Measurements from ENCODE around the gene DSG3.

The DSG3 gene

DNA sequence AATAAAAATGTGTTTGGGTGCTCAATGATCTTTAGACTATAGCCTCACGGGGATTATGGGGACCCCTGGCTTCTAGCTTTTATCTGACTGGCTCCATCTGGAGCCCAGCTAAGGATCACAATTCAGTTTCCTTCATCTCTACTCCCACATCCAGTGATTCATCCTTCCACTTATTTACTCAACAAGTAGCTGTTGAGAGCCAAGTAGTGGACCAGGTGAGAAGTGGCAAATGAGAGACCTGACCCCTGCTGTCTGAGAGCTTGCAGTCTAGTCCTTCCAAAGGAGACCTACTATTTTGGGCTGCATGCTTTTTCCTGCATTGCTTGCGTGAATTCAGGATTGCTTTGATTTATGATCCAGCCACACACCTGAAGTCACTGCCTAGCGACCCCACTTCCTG, 10.7 kb upstream of the DSG3 start:
- DNase-seq = no peak

DNA sequence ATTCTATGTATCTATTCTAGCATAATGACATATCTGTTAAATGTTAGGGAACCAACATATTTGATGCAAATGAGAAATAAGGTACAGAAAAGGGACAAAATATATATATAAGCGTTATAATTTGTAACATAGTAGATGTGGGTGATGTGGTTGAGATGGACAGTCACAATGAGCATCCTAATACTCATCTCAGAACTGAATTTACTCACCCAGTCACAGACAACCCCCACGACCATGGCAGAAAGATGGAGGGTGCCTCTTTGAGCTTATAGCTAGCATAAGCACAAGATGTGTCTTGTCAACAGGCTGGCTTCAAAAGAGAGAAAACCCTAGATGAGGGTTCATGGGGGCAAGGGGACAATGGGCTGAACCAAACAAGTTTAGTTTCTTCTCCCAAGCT, 9.1 kb upstream of the DSG3 start:
- DNase-seq = no peak

GRCh38 chr18:31439807-31440325, 7.7 kb upstream of the DSG3 start:
- DNase-seq = no peak

DNA sequence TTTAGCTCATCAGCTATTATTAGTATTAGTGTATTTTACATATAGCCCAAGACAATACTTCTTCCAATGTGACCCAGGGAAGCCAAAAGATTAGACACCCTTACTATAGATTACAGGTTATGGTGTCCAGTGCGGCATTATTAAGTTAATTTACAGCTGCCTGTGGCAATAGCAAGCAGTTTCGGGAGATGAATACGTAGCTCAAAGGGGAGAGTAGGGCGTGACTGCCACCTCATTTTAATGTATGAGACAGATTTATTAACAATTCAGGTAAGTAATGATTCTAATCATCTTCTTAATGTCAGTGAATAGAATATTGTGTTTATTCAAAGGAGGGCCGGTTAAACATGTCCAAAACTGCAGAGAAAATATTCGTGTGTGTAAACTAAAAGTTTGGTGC, 6.8 kb upstream of the DSG3 start:
- no peak for DNase-seq

DNA sequence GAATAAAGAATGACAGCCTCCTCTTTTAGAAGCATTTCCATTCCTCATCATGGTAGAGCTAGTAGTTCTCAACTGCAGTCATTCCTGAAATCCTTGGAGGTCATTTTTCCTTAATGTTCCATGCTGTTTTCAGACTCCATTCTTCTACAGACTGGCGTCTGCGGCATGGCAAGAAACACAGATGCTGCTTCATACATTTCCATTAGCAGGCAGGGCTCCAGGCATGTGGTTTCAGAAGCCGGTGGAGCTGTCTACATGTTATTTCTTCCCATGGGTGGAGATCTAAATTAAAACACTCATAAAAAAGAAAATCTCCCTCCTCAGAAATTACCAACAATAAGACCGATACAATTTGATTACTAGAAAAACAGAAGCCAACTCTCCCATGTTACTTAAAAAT, 6.0 kb upstream of the DSG3 start:
- DNase-seq = no peak

GRCh38 chr18:31444142-31444541, 3.4 kb upstream of the DSG3 start:
- DNase-seq = no peak

- no peak for DNase-seq
Observed at GRCh38 chr18:31445908-31446307, 1.6 kb upstream of the DSG3 start.

- DNase-seq = no peak
Observed at GRCh38 chr18:31446854-31447253, 687 bp upstream of the DSG3 start.

- no peak for DNase-seq
Observed at GRCh38 chr18:31450409-31450808, 2.9 kb downstream of the DSG3 start.

GRCh38 chr18:31451625-31452024, 4.1 kb downstream of the DSG3 start:
- no peak for DNase-seq

- DNase-seq = no peak
Observed at GRCh38 chr18:31454066-31454708, 6.6 kb downstream of the DSG3 start.

DNA sequence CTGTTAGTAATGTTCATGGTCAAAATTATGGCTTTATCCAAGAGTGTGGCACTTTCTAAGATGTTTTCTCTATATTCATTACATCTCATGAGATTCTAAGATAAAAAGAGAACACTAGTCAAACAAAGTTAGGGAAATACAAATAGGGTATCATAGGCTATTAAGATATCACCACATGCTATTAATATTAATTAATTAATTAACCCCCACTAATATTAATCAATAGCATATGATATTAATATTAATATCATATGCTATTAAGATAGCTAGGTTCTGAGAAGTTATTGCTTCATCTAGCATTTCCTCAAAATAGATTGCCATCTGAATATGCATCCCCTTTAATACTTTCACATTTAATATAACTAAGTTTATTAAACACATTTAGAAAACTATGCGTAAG, 22.1 kb downstream of the DSG3 start:
- DNase-seq = no peak

DNA sequence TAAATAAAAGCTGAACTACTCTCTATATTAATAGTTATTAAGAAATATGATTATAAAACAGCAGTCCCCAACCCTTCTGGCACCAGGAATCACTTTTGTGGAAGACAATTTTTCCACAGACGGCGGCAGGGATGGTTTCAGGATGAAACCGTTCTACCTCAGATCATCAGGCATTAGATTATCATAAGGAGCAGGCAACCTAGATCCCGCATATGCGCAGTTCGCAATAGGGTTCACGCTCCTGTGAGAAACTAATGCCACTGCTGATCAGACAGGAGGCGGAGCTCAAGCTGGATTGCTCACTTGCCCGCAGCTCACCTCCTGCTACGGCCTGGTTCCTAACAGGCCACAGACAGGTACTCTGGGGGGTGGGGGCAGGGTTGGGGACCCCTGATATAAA, 31.1 kb downstream of the DSG3 start:
- DNase-seq = no peak

DNA sequence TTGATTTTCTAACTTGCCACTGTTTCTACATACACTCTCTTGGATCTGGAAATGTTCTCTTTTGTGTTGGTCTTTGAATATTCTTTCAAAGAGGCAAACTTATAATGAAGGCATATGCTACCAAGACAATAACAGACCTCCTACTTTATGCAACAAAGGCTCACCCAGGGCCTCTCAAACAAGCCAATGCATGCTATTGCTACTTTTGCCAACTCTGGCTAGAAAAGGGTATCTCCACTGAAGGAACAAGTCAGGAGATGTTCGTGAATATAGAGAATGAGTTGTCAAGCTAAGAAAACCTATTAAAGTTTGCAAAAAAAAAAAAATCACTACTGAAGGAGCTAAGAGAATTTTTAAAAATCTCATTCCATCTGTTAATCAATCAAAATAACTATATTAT, 34.5 kb downstream of the DSG3 start:
- DNase-seq = no peak

GRCh38 chr18:31483396-31483795, 35.9 kb downstream of the DSG3 start:
- DNase-seq = no peak

GRCh38 chr18:31484461-31484860, 36.9 kb downstream of the DSG3 start:
- DNase-seq = no peak

GRCh38 chr18:31486165-31486564, 38.6 kb downstream of the DSG3 start:
- no peak for DNase-seq

GRCh38 chr18:31487246-31488015, 39.9 kb downstream of the DSG3 start:
- DNase-seq = no peak

- DNase-seq = no peak
Observed at GRCh38 chr18:31489311-31489710, 41.8 kb downstream of the DSG3 start.

DNA sequence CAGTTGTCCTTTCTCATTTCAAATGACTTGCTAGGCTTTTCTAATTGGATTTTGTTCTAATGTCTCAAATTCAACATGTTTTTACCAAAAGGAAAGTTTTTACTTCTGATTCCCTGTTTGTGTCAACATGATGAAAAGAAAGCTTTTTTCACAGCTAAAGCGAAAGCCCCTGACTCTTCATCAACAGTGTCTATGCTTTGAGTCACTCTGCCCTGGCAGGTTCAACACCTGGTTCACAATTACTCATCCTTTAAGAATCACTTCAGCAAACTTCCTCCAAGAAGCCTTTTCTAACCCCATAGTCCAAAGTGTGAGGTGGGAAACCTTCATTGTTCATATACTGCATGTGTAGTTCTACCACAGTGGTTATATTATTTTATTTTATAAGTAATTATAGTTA, 42.8 kb downstream of the DSG3 start:
- no peak for DNase-seq

DNA sequence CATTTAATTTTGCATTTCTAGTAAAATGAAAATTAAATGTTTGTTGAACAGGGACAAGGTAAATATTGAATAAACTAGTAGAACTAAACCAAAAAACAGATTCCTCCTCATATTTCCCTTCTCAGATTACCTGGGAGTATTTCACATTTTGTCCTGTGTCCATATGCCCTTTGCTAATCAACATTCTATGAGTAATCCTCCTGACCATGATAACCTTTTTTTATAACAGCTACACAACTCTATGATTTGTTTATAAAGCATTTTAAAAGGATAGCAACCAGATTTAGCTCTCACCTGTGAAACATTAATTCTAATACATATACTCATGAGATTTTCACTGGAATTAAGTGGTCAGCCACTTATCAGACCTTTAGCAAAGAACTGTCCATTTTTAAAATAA, 43.3 kb downstream of the DSG3 start:
- DNase-seq = no peak

- no peak for DNase-seq
Observed at GRCh38 chr18:31491586-31491985, 44.0 kb downstream of the DSG3 start.

DNA sequence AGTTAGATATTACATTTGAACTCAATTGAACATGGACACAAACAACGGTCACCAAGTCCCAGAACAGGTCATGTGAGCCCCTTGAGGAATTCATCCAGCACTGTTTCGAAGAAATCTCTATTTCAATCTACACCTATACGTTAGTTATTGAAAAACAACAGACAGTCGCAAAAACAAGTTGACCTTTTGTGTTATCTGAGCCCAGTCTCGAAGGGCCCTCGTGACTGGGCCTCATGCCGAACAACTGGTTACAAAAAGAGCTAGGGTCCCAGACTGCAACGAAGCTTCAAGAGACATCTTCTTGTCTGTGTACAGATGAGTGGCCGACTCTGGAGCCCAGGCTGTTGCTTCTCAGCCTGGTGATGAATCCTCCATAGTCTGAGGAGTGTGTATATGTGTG, 45.1 kb downstream of the DSG3 start:
- DNase-seq = no peak

DNA sequence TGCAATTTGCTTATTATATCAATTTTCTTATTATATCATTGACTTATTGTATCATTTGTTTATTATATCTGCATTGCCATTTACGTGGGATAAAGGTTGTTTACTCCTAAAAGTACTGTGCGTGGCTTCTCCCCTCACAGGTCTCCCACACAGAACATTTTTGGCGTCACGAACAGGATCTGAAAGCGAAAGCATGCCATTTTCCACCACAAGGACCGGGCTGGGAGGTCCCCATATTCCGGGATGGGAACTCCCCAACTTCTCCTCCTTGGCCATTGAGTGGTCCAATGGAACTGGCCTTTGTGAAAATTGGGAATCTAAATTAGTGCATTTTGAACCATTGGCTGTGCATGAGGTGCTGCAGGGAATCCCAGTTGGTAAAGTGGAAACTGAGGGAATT, 45.6 kb downstream of the DSG3 start:
- DNase-seq = no peak

DNA sequence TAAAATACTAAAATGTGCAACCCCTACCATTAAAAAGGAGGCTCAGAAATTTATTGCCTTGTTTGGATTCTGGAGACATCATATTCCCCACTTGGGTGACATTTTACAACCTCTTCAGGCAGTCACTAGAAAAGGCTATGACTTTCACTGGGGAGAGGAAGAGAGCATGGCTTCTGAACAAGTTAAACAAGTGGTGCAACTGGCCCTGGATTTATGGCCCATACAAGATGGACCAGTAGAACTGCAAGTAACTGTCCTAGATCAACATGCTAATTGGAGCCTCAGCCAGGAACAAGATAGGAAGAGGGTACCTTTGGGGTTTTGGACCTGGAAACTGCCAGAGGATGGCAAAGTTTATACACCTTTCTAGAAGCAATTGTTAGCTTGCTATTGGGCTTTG, 46.4 kb downstream of the DSG3 start:
- no peak for DNase-seq

Measured in CD4-positive, alpha-beta T cell treated with Interleukin-4 for 1 hour (primary cell).